Measurements from ENCODE around the gene MALRD1. TPM values are rescaled to one million over a fixed set of nuclear protein-coding genes. Genes with fewer than 3 reads are reported as not detected.

MALRD1 gene
- total RNA-seq, 1 donor from 2014 or later: not detected

- DNase-seq: no peak
Measured at GRCh38 chr10:19245889-19246752, 197.5 kb downstream of the MALRD1 start.

- no peak for DNase-seq
Measured at GRCh38 chr10:19247843-19248242, 199.2 kb downstream of the MALRD1 start.

GRCh38 chr10:19250546-19250945, 201.9 kb downstream of the MALRD1 start:
- no peak for DNase-seq

GRCh38 chr10:19252531-19252930, 203.9 kb downstream of the MALRD1 start:
- no peak for DNase-seq

GRCh38 chr10:19256331-19256730, 207.7 kb downstream of the MALRD1 start:
- DNase-seq: no peak

- DNase-seq: no peak
Measured at GRCh38 chr10:19263262-19263661, 214.7 kb downstream of the MALRD1 start.

GRCh38 chr10:19283285-19283684, 234.7 kb downstream of the MALRD1 start:
- no peak for DNase-seq

- no peak for DNase-seq
Measured at GRCh38 chr10:19283786-19284185, 235.2 kb downstream of the MALRD1 start.

GRCh38 chr10:19290770-19291169, 242.2 kb downstream of the MALRD1 start:
- no peak for DNase-seq

GRCh38 chr10:19294233-19294632, 245.6 kb downstream of the MALRD1 start:
- no peak for DNase-seq

GRCh38 chr10:19299645-19300044, 251.0 kb downstream of the MALRD1 start:
- no peak for DNase-seq

- DNase-seq: no peak
Measured at GRCh38 chr10:19302117-19302516, 253.5 kb downstream of the MALRD1 start.

GRCh38 chr10:19310066-19310465, 261.5 kb downstream of the MALRD1 start:
- no peak for DNase-seq

GRCh38 chr10:19316204-19316870, 267.7 kb downstream of the MALRD1 start:
- DNase-seq: no peak

- DNase-seq: no peak
Measured at GRCh38 chr10:19317952-19318351, 269.4 kb downstream of the MALRD1 start.

GRCh38 chr10:19325581-19325980, 277.0 kb downstream of the MALRD1 start:
- DNase-seq: no peak

- DNase-seq: no peak
Measured at GRCh38 chr10:19328582-19328981, 280.0 kb downstream of the MALRD1 start.

GRCh38 chr10:19329475-19329874, 280.9 kb downstream of the MALRD1 start:
- no peak for DNase-seq

GRCh38 chr10:19332304-19332703, 283.7 kb downstream of the MALRD1 start:
- no peak for DNase-seq

- DNase-seq: no peak
Measured at GRCh38 chr10:19333631-19334030, 285.0 kb downstream of the MALRD1 start.

GRCh38 chr10:19347621-19348020, 299.0 kb downstream of the MALRD1 start:
- no peak for DNase-seq

GRCh38 chr10:19367176-19367575, 318.6 kb downstream of the MALRD1 start:
- no peak for DNase-seq

GRCh38 chr10:19373988-19374387, 325.4 kb downstream of the MALRD1 start:
- DNase-seq: no peak

- DNase-seq: no peak
Measured at GRCh38 chr10:19385846-19386450, 337.3 kb downstream of the MALRD1 start.
